ENCODE measurements around the gene EPB41L4A.

Gene EPB41L4A

GRCh38 chr5:112195924-112196323 is 223.2 kb downstream of the EPB41L4A start:
- Histone ChIP-seq H3K36me3 (ENCODE audit: control insufficient read depth in 1 of 2, insufficient read depth in 2 of 2, low read length in 2 of 2) (no peaks in the 10 kb centered on the region), H3K4me3 (ENCODE audit: low read depth in 1 of 2, low read length in 2 of 2) (no peak overlapping the region), H3K27ac (ENCODE audit: low read length) (no peak overlapping the region), H3K27me3 (ENCODE audit: low read depth, low read length) (no peaks in the 10 kb centered on the region), H3K4me1 (ENCODE audit: control insufficient read depth in 1 of 2, insufficient read depth in 2 of 2, low read length in 2 of 2) (no peaks in the 10 kb centered on the region), H3K9me3 (ENCODE audit: control insufficient read depth in 1 of 2, low read length in 2 of 2) (no peaks in the 10 kb centered on the region)

- Histone ChIP-seq H3K27me3 (ENCODE audit: low read depth, low read length) (no peaks in the 10 kb centered on the region), H3K4me1 (ENCODE audit: control insufficient read depth in 1 of 2, insufficient read depth in 2 of 2, low read length in 2 of 2) (no peaks in the 10 kb centered on the region), H3K27ac (ENCODE audit: low read length) (no peak overlapping the region), H3K9me3 (ENCODE audit: control insufficient read depth in 1 of 2, low read length in 2 of 2) (no peaks in the 10 kb centered on the region), H3K36me3 (ENCODE audit: control insufficient read depth in 1 of 2, insufficient read depth in 2 of 2, low read length in 2 of 2) (no peaks in the 10 kb centered on the region), H3K4me3 (ENCODE audit: low read depth in 1 of 2, low read length in 2 of 2) (no peak overlapping the region)
Observed at GRCh38 chr5:112192866-112193265, 226.2 kb downstream of the EPB41L4A start.

GRCh38 chr5:112192072-112192471 is 227.0 kb downstream of the EPB41L4A start:
- Histone ChIP-seq H3K36me3 (ENCODE audit: control insufficient read depth in 1 of 2, insufficient read depth in 2 of 2, low read length in 2 of 2) (no peaks in the 10 kb centered on the region), H3K4me1 (ENCODE audit: control insufficient read depth in 1 of 2, insufficient read depth in 2 of 2, low read length in 2 of 2) (no peaks in the 10 kb centered on the region), H3K27ac (ENCODE audit: low read length) (no peak overlapping the region), H3K4me3 (ENCODE audit: low read depth in 1 of 2, low read length in 2 of 2) (no peak overlapping the region), H3K9me3 (ENCODE audit: control insufficient read depth in 1 of 2, low read length in 2 of 2) (no peaks in the 10 kb centered on the region), H3K27me3 (ENCODE audit: low read depth, low read length) (no peaks in the 10 kb centered on the region)

DNA sequence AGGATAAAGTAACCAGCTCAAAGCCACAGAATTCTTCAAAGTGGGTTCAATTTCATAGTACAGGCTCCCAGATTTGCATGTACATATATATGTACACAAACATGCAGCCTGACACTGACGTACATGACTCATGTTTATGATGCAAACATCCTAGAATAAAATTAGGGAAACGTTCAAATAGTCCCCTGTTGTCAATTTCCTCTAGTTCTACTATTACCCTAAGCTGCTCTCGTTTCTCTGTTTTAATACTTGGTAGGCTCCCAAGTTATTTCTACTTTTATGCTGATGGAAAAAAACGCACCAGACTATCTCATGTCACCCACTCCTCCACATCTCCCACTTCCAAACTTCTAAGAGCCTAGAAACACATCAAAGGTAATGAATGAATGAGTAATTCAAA is 229.7 kb downstream of the EPB41L4A start:
- Histone ChIP-seq H3K36me3 (ENCODE audit: control insufficient read depth in 1 of 2, insufficient read depth in 2 of 2, low read length in 2 of 2) (no peaks in the 10 kb centered on the region), H3K27me3 (ENCODE audit: low read depth, low read length) (no peaks in the 10 kb centered on the region), H3K27ac (ENCODE audit: low read length) (no peak overlapping the region), H3K4me3 (ENCODE audit: low read depth in 1 of 2, low read length in 2 of 2) (no peak overlapping the region), H3K4me1 (ENCODE audit: control insufficient read depth in 1 of 2, insufficient read depth in 2 of 2, low read length in 2 of 2) (no peaks in the 10 kb centered on the region), H3K9me3 (ENCODE audit: control insufficient read depth in 1 of 2, low read length in 2 of 2) (no peaks in the 10 kb centered on the region)

DNA sequence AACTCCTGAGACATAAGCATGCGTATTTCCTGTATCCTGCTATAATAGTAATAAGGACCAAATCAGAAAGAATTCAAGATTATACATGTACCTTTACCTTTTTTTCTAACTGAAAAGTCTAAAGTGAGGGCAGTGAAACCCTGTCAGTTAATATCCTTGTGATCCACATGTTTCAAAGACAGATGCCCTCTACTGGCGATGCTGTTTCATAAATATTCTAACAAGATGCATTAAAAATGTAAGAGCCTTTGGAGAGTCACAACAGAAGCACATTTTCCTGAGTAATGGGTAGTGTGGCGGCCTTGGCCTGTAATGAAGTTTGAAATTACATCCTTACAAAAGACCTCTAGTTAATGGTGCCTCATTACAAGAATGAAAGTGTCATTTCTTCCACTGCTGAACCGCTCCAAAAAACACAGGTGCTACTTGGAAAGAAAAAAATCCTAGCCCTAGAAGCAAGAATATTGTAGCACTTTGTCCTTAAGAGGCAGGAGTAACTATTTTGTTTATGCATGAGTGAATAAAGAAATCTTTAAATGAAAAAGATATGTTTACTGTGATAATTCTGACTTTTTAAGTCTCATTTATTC is 232.6 kb downstream of the EPB41L4A start:
- Histone ChIP-seq H3K4me3 (ENCODE audit: low read depth in 1 of 2, low read length in 2 of 2) (no peak overlapping the region), H3K9me3 (ENCODE audit: control insufficient read depth in 1 of 2, low read length in 2 of 2) (no peaks in the 10 kb centered on the region)

GRCh38 chr5:112183874-112184273 is 235.2 kb downstream of the EPB41L4A start:
- Histone ChIP-seq H3K4me1 (ENCODE audit: control insufficient read depth in 1 of 2, insufficient read depth in 2 of 2, low read length in 2 of 2) (no peaks in the 10 kb centered on the region), H3K27me3 (ENCODE audit: low read depth, low read length) (no peaks in the 10 kb centered on the region), H3K27ac (ENCODE audit: low read length) (no peak overlapping the region), H3K4me3 (ENCODE audit: low read depth in 1 of 2, low read length in 2 of 2) (no peak overlapping the region), H3K9me3 (ENCODE audit: control insufficient read depth in 1 of 2, low read length in 2 of 2) (no peaks in the 10 kb centered on the region), H3K36me3 (ENCODE audit: control insufficient read depth in 1 of 2, insufficient read depth in 2 of 2, low read length in 2 of 2) (no peaks in the 10 kb centered on the region)

More for the DNA sequence above, 232.6 kb downstream of the EPB41L4A start:
- Histone ChIP-seq H3K36me3 (ENCODE audit: control insufficient read depth in 1 of 2, insufficient read depth in 2 of 2, low read length in 2 of 2) (no peaks in the 10 kb centered on the region), H3K27ac (ENCODE audit: low read length) (no peak overlapping the region), H3K4me1 (ENCODE audit: control insufficient read depth in 1 of 2, insufficient read depth in 2 of 2, low read length in 2 of 2) (no peaks in the 10 kb centered on the region), H3K27me3 (ENCODE audit: low read depth, low read length) (no peaks in the 10 kb centered on the region)

DNA sequence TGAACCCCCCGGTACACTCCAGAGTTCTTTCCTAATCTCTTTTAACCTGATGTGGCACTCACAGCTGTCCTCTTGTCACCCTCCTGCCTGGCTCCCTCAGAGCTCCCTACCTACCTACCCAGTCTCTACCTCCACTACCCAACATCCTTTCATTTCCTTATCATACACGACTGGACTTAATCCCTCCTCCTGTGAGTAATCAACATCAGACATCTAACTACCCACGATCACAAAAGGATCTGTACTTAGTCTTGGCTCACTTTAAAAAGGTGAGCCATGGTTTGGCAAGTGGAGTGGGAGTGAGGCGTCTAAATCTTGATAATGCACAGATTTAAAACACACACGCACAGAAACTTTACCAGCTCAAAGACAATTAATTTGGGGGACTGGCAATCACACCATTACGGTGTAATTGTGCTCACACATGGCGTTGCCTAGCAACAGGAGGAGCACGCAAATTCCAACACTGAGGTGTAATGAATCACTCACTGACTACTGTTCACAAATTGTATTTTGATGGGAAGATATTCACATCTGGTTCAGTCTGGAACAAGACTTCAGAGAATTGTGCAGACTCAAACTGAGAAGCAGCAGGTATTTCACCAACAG is 235.9 kb downstream of the EPB41L4A start:
- H3K36me3 ChIP-seq (ENCODE audit: control insufficient read depth in 1 of 2, insufficient read depth in 2 of 2, low read length in 2 of 2), result no peaks in the 10 kb centered on the region
- H3K4me1 ChIP-seq (ENCODE audit: control insufficient read depth in 1 of 2, insufficient read depth in 2 of 2, low read length in 2 of 2), result no peaks in the 10 kb centered on the region
- no peak overlapping the region for H3K27ac ChIP-seq (ENCODE audit: low read length)
- no peak overlapping the region for H3K4me3 ChIP-seq (ENCODE audit: low read depth in 1 of 2, low read length in 2 of 2)
- no peaks in the 10 kb centered on the region for H3K9me3 ChIP-seq (ENCODE audit: control insufficient read depth in 1 of 2, low read length in 2 of 2)
- H3K27me3 ChIP-seq (ENCODE audit: low read depth, low read length), result no peaks in the 10 kb centered on the region

DNA sequence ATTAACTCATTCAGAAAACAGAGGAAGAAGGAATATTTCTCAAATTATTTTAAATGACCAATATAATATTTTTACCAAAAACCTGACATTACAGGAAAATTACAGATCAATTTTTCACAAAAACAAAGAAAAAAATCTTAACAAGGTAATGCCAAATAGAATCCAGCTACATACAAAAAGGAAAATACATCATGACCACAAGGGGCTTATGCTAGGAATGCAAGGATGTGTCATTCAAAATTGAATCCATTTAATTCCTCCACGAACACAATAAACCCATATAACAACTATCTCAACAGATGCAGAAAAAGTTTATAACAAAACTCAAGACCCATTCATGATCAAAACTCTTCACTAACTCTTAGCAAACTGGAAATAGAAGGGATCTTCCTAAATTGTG is 239.8 kb downstream of the EPB41L4A start:
- H3K4me1 ChIP-seq (ENCODE audit: control insufficient read depth in 1 of 2, insufficient read depth in 2 of 2, low read length in 2 of 2), result peaks cover 0 to 3% of the 10 kb centered on the region in 2 donors
- no peak overlapping the region for H3K4me3 ChIP-seq (ENCODE audit: low read depth in 1 of 2, low read length in 2 of 2)
- H3K27me3 ChIP-seq (ENCODE audit: low read depth, low read length), result no peaks in the 10 kb centered on the region
- H3K36me3 ChIP-seq (ENCODE audit: control insufficient read depth in 1 of 2, insufficient read depth in 2 of 2, low read length in 2 of 2), result no peaks in the 10 kb centered on the region
- H3K27ac ChIP-seq (ENCODE audit: low read length), result no peak overlapping the region
- H3K9me3 ChIP-seq (ENCODE audit: control insufficient read depth in 1 of 2, low read length in 2 of 2), result no peaks in the 10 kb centered on the region

GRCh38 chr5:112174959-112175594 is 244.0 kb downstream of the EPB41L4A start:
- no peaks in the 10 kb centered on the region for H3K36me3 ChIP-seq (ENCODE audit: control insufficient read depth in 1 of 2, insufficient read depth in 2 of 2, low read length in 2 of 2)
- no peak overlapping the region for H3K27ac ChIP-seq (ENCODE audit: low read length)
- no peak overlapping the region for H3K4me3 ChIP-seq (ENCODE audit: low read depth in 1 of 2, low read length in 2 of 2)
- no peaks in the 10 kb centered on the region for H3K9me3 ChIP-seq (ENCODE audit: control insufficient read depth in 1 of 2, low read length in 2 of 2)
- peaks cover 0 to 3% of the 10 kb centered on the region in 2 donors for H3K4me1 ChIP-seq (ENCODE audit: control insufficient read depth in 1 of 2, insufficient read depth in 2 of 2, low read length in 2 of 2)
- H3K27me3 ChIP-seq (ENCODE audit: low read depth, low read length), result no peaks in the 10 kb centered on the region

DNA sequence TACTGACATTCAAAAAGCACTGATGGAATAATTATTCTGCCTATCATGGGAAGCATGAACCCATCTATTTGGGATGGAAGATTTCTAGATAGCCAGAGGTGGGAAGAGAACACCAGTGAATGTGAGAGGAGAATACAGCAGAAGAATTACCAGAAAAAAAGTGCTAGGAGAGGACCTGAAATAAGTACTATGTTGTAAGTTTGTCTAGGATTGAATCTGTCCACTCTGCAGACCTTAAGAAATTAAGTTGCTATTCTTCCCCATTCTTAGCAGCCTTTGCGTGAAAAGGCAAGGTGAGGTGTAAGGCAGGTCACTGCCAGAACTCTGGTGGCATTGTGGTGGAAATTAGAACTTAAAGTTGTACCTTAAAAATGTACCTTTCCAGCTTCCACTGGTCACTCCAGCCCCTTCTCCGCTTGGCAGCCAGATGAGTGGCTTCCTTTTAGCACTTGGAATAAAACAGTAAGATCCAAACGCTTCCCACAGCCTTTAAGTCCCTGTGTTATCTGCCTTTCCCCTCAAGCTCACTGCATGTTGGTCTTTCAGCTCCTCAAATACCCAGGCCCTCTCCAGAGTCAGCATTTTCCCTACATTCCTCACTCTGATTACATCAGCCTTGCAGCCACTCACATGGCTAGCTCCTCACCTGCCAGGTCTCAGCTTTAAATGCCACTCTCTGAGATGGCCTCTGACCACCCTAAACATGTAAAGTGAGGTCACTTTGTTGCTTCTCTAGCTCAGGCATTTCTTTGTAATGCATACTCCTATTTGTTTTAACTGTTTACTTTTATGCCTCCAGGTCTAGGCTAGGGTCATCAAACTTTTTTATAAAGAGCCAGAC is 253.0 kb downstream of the EPB41L4A start:
- Histone ChIP-seq H3K36me3 (ENCODE audit: control insufficient read depth in 1 of 2, insufficient read depth in 2 of 2, low read length in 2 of 2) (peaks cover 34 to 36% of the 10 kb centered on the region in 2 donors), H3K4me1 (ENCODE audit: control insufficient read depth in 1 of 2, insufficient read depth in 2 of 2, low read length in 2 of 2) (peaks cover 16 to 22% of the 10 kb centered on the region in 2 donors), H3K27ac (ENCODE audit: low read length) (no peak overlapping the region), H3K9me3 (ENCODE audit: control insufficient read depth in 1 of 2, low read length in 2 of 2) (no peaks in the 10 kb centered on the region), H3K27me3 (ENCODE audit: low read depth, low read length) (no peaks in the 10 kb centered on the region), H3K4me3 (ENCODE audit: low read depth in 1 of 2, low read length in 2 of 2) (no peak overlapping the region)

DNA sequence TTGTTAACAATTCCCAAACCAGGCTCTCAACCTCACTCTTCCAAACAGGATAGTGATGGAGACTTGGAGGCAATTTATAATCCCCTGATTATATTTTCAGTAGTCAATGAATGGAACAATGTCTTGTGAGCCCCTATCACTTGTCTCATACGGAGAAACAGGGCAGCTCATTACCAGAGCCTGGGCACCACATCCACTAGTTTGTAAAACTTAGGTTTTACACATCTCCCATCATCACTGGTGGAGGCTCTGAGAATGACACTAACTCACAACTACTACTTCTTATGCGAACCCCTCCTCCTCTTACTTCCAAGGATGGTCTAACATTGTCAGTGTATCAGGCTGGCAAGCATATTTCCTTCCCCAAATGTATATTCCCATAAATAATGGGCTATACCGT is 253.7 kb downstream of the EPB41L4A start:
- no peak overlapping the region for H3K27ac ChIP-seq (ENCODE audit: low read length)
- no peaks in the 10 kb centered on the region for H3K9me3 ChIP-seq (ENCODE audit: control insufficient read depth in 1 of 2, low read length in 2 of 2)
- H3K27me3 ChIP-seq (ENCODE audit: low read depth, low read length), result no peaks in the 10 kb centered on the region
- H3K4me1 ChIP-seq (ENCODE audit: control insufficient read depth in 1 of 2, insufficient read depth in 2 of 2, low read length in 2 of 2), result peaks cover 16 to 22% of the 10 kb centered on the region in 2 donors
- no peak overlapping the region for H3K4me3 ChIP-seq (ENCODE audit: low read depth in 1 of 2, low read length in 2 of 2)
- peaks cover 34 to 36% of the 10 kb centered on the region in 2 donors for H3K36me3 ChIP-seq (ENCODE audit: control insufficient read depth in 1 of 2, insufficient read depth in 2 of 2, low read length in 2 of 2)

Measured in muscle layer of duodenum (tissue), 2 donors.